ENCODE results near the gene KIF16B. TPM values are rescaled to one million over a fixed set of nuclear protein-coding genes. Genes with fewer than 3 reads are reported as not detected.

KIF16B gene
- total and polyA plus RNA-seq, 10 of the 15 experiments (the other 5 are each of a cell fraction or from before 2014, with no cell fraction given): 0.21 to 5.2 (median 3.0) TPM

DNA sequence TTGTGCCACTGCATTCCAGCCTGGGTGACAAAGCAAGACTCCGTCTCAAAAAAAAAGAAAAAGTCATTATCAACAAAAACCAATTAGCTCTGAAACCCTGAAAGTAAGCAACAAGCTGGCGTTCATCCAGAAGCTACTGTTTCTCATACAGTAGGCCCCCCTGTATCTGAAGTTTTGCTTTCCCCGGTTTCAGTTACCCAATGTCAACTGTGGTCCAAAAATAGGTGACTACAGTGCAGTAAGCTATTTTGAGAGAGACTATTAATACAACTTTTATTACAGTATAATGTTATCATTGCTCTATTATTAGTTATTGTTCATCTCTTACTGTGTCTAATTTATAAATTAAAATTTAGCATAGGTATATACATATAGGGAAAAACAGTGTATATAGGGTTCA, 135.1 kb downstream of the KIF16B start:
- ChIA-PET RAD21 (ENCODE audit: unreplicated experiment) (no interaction called here), POLR2A (no interaction called here), SMC1A (ENCODE audit: uncharacterized antibody, unreplicated experiment) (interaction anchor here (1.1 kb wide), 1 partner anchor 13 kb away, joined by 5 read pairs; no protein-coding TSS in a partner anchor), CTCF (interaction anchor here (1.5 kb wide), 1 partner anchor 37 kb away, joined by 5 read pairs; no protein-coding TSS in a partner anchor)
- H3K9me3 ChIP-seq (replicated peaks; ENCODE audit: control insufficient read depth, insufficient read depth, low read length): no peaks in the 10 kb centered on the region; the same call in 2 of the 3 replicates
- in situ Hi-C loops (cut with MboI) (no loop called here), intact Hi-C loops (cut with micrococcal nuclease; ENCODE audit: unreplicated experiment) (loop anchor here (10.0 kb wide), 4 partner anchors 83 to 453 kb away; no protein-coding TSS in a partner anchor)
- H2AFZ ChIP-seq (ENCODE audit: control insufficient read depth, low read depth, low read length): no peak overlapping the region
- DNase-seq (ENCODE audit: low read depth, low spot score) (no peak), ATAC-seq (no peak), FAIRE-seq (no peak)
- no peaks in the 10 kb centered on the region for H3K79me2 ChIP-seq (ENCODE audit: control insufficient read depth, insufficient read depth, low read length)
- H4K20me1 ChIP-seq (ENCODE audit: control insufficient read depth, insufficient read depth): no peaks in the 10 kb centered on the region
- no peak overlapping the region for H3K9ac ChIP-seq (ENCODE audit: control insufficient read depth, insufficient read depth, low read length)
- no peaks in the 10 kb centered on the region; a peak in 1 of 4 replicates for H3K36me3 ChIP-seq (ENCODE audit: control insufficient read depth in 2 of 2, insufficient read depth in 2 of 2, low read length in 1 of 2)
- no TSS peak for BruUV-seq (replicated peaks)
- WGBS (ENCODE audit: insufficient coverage, insufficient replicate concordance, low lambda C conversion rate, missing lambda C conversion rate): 47% methylated on average over 3 of the region's 3 CpGs
- no peaks in the 10 kb centered on the region for H3K4me1 ChIP-seq (ENCODE audit: control insufficient read depth, insufficient read depth, low read length)
- H3K4me3 ChIP-seq: no peak overlapping the region
- no peak overlapping the region for H3K4me2 ChIP-seq (ENCODE audit: control insufficient read depth, insufficient read depth)
- no peak overlapping the region for H3K27ac ChIP-seq (ENCODE audit: control insufficient read depth, insufficient read depth)
- H3K27me3 ChIP-seq (replicated peaks in 1 of 2; ENCODE audit: control insufficient read depth in 2 of 2, insufficient read depth in 2 of 2, low read length in 1 of 2): no peaks in the 10 kb centered on the region
- TF ChIP-seq TCF12 (IDR thresholded peaks at IDR 0.05; ENCODE audit: low read depth, low read length) (no peak), SREBF1 (IDR thresholded peaks at IDR 0.05; ENCODE audit: low read length) (no peak), ETV6 (conservative IDR thresholded peaks at IDR 0.05 in 1 of 2, IDR thresholded peaks at IDR 0.05 in 1 of 2; ENCODE audit: borderline replicate concordance in 1 of 2, low read depth in 1 of 2) (no peak), BCL11A (IDR thresholded peaks at IDR 0.05; ENCODE audit: low read depth, low read length) (no peak), ZNF24 (IDR thresholded peaks at IDR 0.05) (no peak), KDM1A (IDR thresholded peaks at IDR 0.05; ENCODE audit: borderline replicate concordance) (no peak), EED (IDR thresholded peaks at IDR 0.05; ENCODE audit: low read depth) (no peak), YBX1 (IDR thresholded peaks at IDR 0.05) (no peak), RUNX3 (IDR thresholded peaks at IDR 0.05; ENCODE audit: low read length) (no peak), PAX8 (IDR thresholded peaks at IDR 0.05) (no peak), SMC3 (IDR thresholded peaks at IDR 0.05; ENCODE audit: borderline replicate concordance, low read length) (no peak), NFYA (IDR thresholded peaks at IDR 0.05; ENCODE audit: borderline replicate concordance, low read depth, low read length) (no peak), POLR2A (IDR thresholded peaks at IDR 0.05; ENCODE audit: low read depth, low read length) (no peak), YY1 (IDR thresholded peaks at IDR 0.05; ENCODE audit: low read depth, low read length) (no peak), STAT3 (IDR thresholded peaks at IDR 0.05; ENCODE audit: low read depth, low read length) (no peak), SMAD5 (IDR thresholded peaks at IDR 0.05; ENCODE audit: low read depth) (no peak), NFIC (IDR thresholded peaks at IDR 0.05; ENCODE audit: low read depth, low read length) (no peak)
- TF ChIP-seq, protein P1, sequence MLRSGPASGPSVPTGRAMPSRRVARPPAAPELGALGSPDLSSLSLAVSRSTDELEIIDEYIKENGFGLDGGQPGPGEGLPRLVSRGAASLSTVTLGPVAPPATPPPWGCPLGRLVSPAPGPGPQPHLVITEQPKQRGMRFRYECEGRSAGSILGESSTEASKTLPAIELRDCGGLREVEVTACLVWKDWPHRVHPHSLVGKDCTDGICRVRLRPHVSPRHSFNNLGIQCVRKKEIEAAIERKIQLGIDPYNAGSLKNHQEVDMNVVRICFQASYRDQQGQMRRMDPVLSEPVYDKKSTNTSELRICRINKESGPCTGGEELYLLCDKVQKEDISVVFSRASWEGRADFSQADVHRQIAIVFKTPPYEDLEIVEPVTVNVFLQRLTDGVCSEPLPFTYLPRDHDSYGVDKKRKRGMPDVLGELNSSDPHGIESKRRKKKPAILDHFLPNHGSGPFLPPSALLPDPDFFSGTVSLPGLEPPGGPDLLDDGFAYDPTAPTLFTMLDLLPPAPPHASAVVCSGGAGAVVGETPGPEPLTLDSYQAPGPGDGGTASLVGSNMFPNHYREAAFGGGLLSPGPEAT (IDR thresholded peaks at IDR 0.05; ENCODE audit: low read depth): no peak
- TF ChIP-seq, protein P2, sequence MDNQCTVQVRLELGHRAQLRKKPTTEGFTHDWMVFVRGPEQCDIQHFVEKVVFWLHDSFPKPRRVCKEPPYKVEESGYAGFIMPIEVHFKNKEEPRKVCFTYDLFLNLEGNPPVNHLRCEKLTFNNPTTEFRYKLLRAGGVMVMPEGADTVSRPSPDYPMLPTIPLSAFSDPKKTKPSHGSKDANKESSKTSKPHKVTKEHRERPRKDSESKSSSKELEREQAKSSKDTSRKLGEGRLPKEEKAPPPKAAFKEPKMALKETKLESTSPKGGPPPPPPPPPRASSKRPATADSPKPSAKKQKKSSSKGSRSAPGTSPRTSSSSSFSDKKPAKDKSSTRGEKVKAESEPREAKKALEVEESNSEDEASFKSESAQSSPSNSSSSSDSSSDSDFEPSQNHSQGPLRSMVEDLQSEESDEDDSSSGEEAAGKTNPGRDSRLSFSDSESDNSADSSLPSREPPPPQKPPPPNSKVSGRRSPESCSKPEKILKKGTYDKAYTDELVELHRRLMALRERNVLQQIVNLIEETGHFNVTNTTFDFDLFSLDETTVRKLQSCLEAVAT (IDR thresholded peaks at IDR 0.05): no peak

Measured in GM12878 (cell line).